Measurements from ENCODE around the gene LCA5L. TPM values are rescaled to one million over a fixed set of nuclear protein-coding genes. Genes with fewer than 3 reads are reported as not detected.

Gene LCA5L
- total and polyA plus RNA-seq, 10 of the 15 experiments (the other 5 are each of a cell fraction or from before 2014, with no cell fraction given), result 0.18 to 0.55 (median 0.27) TPM; not detected in 2

GRCh38 chr21:39483917-39484316, 38.3 kb upstream of the LCA5L start:
- no peak overlapping the region for H3K9ac ChIP-seq (ENCODE audit: control insufficient read depth, insufficient read depth, low read length)
- H3K9me3 ChIP-seq (replicated peaks; ENCODE audit: control insufficient read depth, insufficient read depth, low read length), result no peaks in the 10 kb centered on the region
- intact Hi-C loops (cut with micrococcal nuclease; ENCODE audit: unreplicated experiment), result no loop called here
- TF ChIP-seq IRF3 (IDR thresholded peaks at IDR 0.05) (no peak), HDGF (IDR thresholded peaks at IDR 0.05) (no peak), ATF7 (IDR thresholded peaks at IDR 0.05; ENCODE audit: low read depth) (no peak), HCFC1 (IDR thresholded peaks at IDR 0.05; ENCODE audit: low read length) (no peak), NR2C2 (IDR thresholded peaks at IDR 0.05; ENCODE audit: borderline replicate concordance, control insufficient read depth, insufficient read length, low read depth) (no peak), KAT2A (conservative IDR thresholded peaks at IDR 0.05; ENCODE audit: control insufficient read depth, low read depth, low read length) (no peak), ATF3 (IDR thresholded peaks at IDR 0.05; ENCODE audit: borderline replicate concordance, extremely low read depth, low read depth, low read length) (no peak), NFXL1 (IDR thresholded peaks at IDR 0.05; ENCODE audit: borderline replicate concordance) (no peak), MTA2 (IDR thresholded peaks at IDR 0.05; ENCODE audit: low read depth) (no peak), ESRRA (IDR thresholded peaks at IDR 0.05; ENCODE audit: low read length) (no peak), CBFB (IDR thresholded peaks at IDR 0.05; ENCODE audit: low read depth) (no peak), PAX5 (IDR thresholded peaks at IDR 0.05; ENCODE audit: borderline replicate concordance, low read depth, low read length) (no peak), STAT3 (IDR thresholded peaks at IDR 0.05; ENCODE audit: low read depth, low read length) (no peak), ZSCAN29 (IDR thresholded peaks at IDR 0.05) (no peak), RCOR1 (conservative IDR thresholded peaks at IDR 0.05; ENCODE audit: low read depth, low read length) (no peak), ZBTB11 (CRISPR knock-in tag; IDR thresholded peaks at IDR 0.05) (no peak), SPI1 (IDR thresholded peaks at IDR 0.05; ENCODE audit: borderline replicate concordance, insufficient read depth, low read depth, low read length) (no peak), SMAD5 (IDR thresholded peaks at IDR 0.05; ENCODE audit: low read depth) (no peak), EP300 (IDR thresholded peaks at IDR 0.05; ENCODE audit: borderline replicate concordance in 1 of 2, control insufficient read depth in 1 of 2, low read depth in 2 of 2, low read length in 2 of 2) (no peak)
- ChIA-PET CTCF (no interaction called here), POLR2A (no interaction called here), SMC1A (ENCODE audit: uncharacterized antibody, unreplicated experiment) (no interaction called here), RAD21 (ENCODE audit: unreplicated experiment) (no interaction called here)
- in situ Hi-C loops (cut with MboI), result no loop called here
- H3K27ac ChIP-seq (ENCODE audit: control insufficient read depth, insufficient read depth), result no peak overlapping the region
- no peaks in the 10 kb centered on the region for H3K4me1 ChIP-seq (ENCODE audit: control insufficient read depth, insufficient read depth, low read length)
- no peaks in the 10 kb centered on the region for H3K27me3 ChIP-seq (replicated peaks in 1 of 2; ENCODE audit: control insufficient read depth in 2 of 2, insufficient read depth in 2 of 2, low read length in 1 of 2)
- DNase-seq (ENCODE audit: low read depth, low spot score) (no peak), FAIRE-seq (no peak), ATAC-seq (no peak)
- BruUV-seq (replicated peaks), result no TSS peak
- no peaks in the 10 kb centered on the region for H3K79me2 ChIP-seq (ENCODE audit: control insufficient read depth, insufficient read depth, low read length)
- H4K20me1 ChIP-seq (ENCODE audit: control insufficient read depth, insufficient read depth), result no peaks in the 10 kb centered on the region
- no peaks in the 10 kb centered on the region for H3K36me3 ChIP-seq (ENCODE audit: control insufficient read depth in 2 of 2, insufficient read depth in 2 of 2, low read length in 1 of 2)
- no peak overlapping the region for H3K4me2 ChIP-seq (ENCODE audit: control insufficient read depth, insufficient read depth)
- no peak overlapping the region for H3K4me3 ChIP-seq
- 0% methylated on average over 1 of the region's 1 CpG for WGBS (ENCODE audit: insufficient coverage, insufficient replicate concordance, low lambda C conversion rate, missing lambda C conversion rate)
- H2AFZ ChIP-seq (ENCODE audit: control insufficient read depth, low read depth, low read length), result no peak overlapping the region

Data from GM12878 (cell line).